ENCODE results near the gene DNM3.
"Not testable (repeated sequence)": the region's sequence is repeated elsewhere in the genome, so short reads cannot be mapped to it uniquely, and the experiment has no call there.

DNM3 gene

GRCh38 chr1:172344444-172344843 lies 503.1 kb downstream of the DNM3 start:
- DNase-seq, result no peak

- DNase-seq, result no peak
Observed at GRCh38 chr1:172345077-172345476, 503.8 kb downstream of the DNM3 start.

GRCh38 chr1:172347416-172347815 lies 506.1 kb downstream of the DNM3 start:
- no peak for DNase-seq

- peak; percentile 95 to 96 for DNase-seq
Observed at GRCh38 chr1:172350856-172351255, 509.6 kb downstream of the DNM3 start.

- no peak for DNase-seq
Observed at GRCh38 chr1:172351346-172351745, 510.0 kb downstream of the DNM3 start.

GRCh38 chr1:172351754-172352161 lies 510.5 kb downstream of the DNM3 start:
- DNase-seq, result peak in 1 of 2 experiments; percentile 58

GRCh38 chr1:172352435-172352834 lies 511.1 kb downstream of the DNM3 start:
- no peak for DNase-seq

GRCh38 chr1:172354291-172355274 lies 513.3 kb downstream of the DNM3 start:
- no peak for DNase-seq

GRCh38 chr1:172356620-172357019 lies 515.3 kb downstream of the DNM3 start:
- DNase-seq, result no peak

GRCh38 chr1:172357753-172358385 lies 516.6 kb downstream of the DNM3 start:
- DNase-seq, result peak in 1 of 2 experiments; percentile 76

- DNase-seq, result peak; percentile 98
Observed at GRCh38 chr1:172359491-172359999, 518.2 kb downstream of the DNM3 start.

GRCh38 chr1:172360511-172360910 lies 519.2 kb downstream of the DNM3 start:
- peak; percentile 99 for DNase-seq

- peak; percentile 64 to 77 for DNase-seq
Observed at GRCh38 chr1:172360985-172361384, 519.7 kb downstream of the DNM3 start.

- DNase-seq, result no peak
Observed at GRCh38 chr1:172363852-172364251, 522.6 kb downstream of the DNM3 start.

- DNase-seq, result not testable (repeated sequence)
Observed at GRCh38 chr1:172371646-172372045, 530.3 kb downstream of the DNM3 start.

GRCh38 chr1:172373864-172374263 lies 532.6 kb downstream of the DNM3 start:
- DNase-seq, result no peak

GRCh38 chr1:172375211-172375631 lies 533.9 kb downstream of the DNM3 start:
- DNase-seq, result no peak

GRCh38 chr1:172376431-172376830 lies 535.1 kb downstream of the DNM3 start:
- DNase-seq, result peak; percentile 44 to 73

GRCh38 chr1:172377565-172377964 lies 536.3 kb downstream of the DNM3 start:
- DNase-seq, result no peak

- peak; percentile 52 to 58 for DNase-seq
Observed at GRCh38 chr1:172378109-172378760, 536.9 kb downstream of the DNM3 start.

GRCh38 chr1:172380441-172381244 lies 539.3 kb downstream of the DNM3 start:
- no peak for DNase-seq

GRCh38 chr1:172381946-172382345 lies 540.6 kb downstream of the DNM3 start:
- DNase-seq, result no peak
